BJ (cell line): ENCODE results near the gene UBTFL1. TPM values are rescaled to one million over a fixed set of nuclear protein-coding genes. Genes with fewer than 3 reads are reported as not detected.
"Not testable (repeated sequence)": the region's sequence is repeated elsewhere in the genome, so short reads cannot be mapped to it uniquely, and the experiment has no call there.

Experiments
- CTCF ChIA-PET: fragments of 350-600 bp; formaldehyde crosslinking; extraction: SDS; loops from one replicate; lab custom pipeline; 2021; ENCODE audit warnings: antibody characterized with exemption, inconsistent platforms; lab: Yijun Ruan, JAX
- POLR2A ChIA-PET: fragments of 300-600 bp; sonication (Branson Sonifier 250); formaldehyde crosslinking; extraction: SDS; loops from one replicate; lab custom pipeline; 2021; ENCODE audit warnings: antibody characterized with exemption; lab: Charles Lee
- DNase-seq: peaks from one replicate; pipeline ENCODE4 v3.0.0-alpha.2; 2011; ENCODE audit warnings: low read depth
- H3K27me3 ChIP-seq: 2 replicates; pipeline ENCODE4 v1.6.0; 2011; ENCODE audit warnings: low read length; ENCODE audit not compliant: control insufficient read depth, insufficient read depth
- H3K36me3 ChIP-seq: 2 replicates; pipeline ENCODE4 v1.5.1; 2011; ENCODE audit warnings: low read length; ENCODE audit not compliant: control insufficient read depth, insufficient read depth
- H3K4me3 ChIP-seq: 2 replicates; pipeline ENCODE4 v1.5.1; 2011; ENCODE audit warnings: low read depth, mild to moderate bottlenecking, control low read depth, low read length
- polyA minus RNA-seq: library from RNA; depleted of rRNA, polyadenylated mRNA; stranded (reverse); fragments of >200 nt; gene quantifications from 2 replicates; pipeline ENCODE4 v1.2.3, GENCODE V29; 2011; rRNA and poly(A)+ RNA removed
- polyA plus RNA-seq: library from polyadenylated mRNA; depleted of rRNA; stranded (reverse); fragments of >200 nt; gene quantifications from 2 replicates; pipeline ENCODE4 v1.2.3, GENCODE V29; 2011; rRNA removed
- TF ChIP-seq, protein P1 (sequence below): IDR thresholded peaks from 2 replicates; pipeline ENCODE4 v1.5.1; 2011; ENCODE audit warnings: low read depth, mild to moderate bottlenecking, control low read depth, inconsistent platforms, low read length, moderate library complexity; ENCODE audit not compliant: insufficient read depth

UBTFL1 gene, protein sequence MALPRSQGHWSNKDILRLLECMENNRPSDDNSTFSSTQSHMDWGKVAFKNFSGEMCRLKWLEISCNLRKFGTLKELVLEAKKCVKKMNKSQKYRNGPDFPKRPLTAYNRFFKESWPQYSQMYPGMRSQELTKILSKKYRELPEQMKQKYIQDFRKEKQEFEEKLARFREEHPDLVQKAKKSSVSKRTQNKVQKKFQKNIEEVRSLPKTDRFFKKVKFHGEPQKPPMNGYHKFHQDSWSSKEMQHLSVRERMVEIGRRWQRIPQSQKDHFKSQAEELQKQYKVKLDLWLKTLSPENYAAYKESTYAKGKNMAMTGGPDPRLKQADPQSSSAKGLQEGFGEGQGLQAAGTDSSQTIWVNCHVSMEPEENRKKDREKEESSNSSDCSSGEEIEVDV
- polyA plus RNA-seq (not detected in 2 replicates), polyA minus RNA-seq (not detected in 2 replicates)

DNA sequence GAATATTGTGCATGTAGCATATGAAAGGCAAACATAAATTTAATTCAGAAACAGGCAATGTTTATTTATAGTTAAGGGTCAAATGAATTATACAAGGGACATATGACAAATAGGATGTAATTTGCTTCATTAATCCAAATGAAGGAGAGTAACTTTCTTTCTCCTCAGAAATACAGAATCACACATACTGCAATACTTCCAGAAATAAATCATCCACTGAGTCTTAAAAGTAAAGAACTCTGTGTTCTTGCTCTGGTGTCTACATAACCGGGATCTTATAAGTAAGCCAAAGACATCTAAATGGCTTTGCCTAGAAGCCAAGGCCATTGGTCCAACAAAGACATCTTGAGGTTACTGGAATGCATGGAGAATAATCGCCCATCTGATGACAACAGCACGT lies at the start of gene UBTFL1:
Gene UBTFL1, plus strand, starts transcription at position 301 of the 400 bp plus-strand sequence. Its CDS starts 0 bp downstream, at position 301.
- H3K4me3 ChIP-seq, DNase-seq, CTCF ChIA-PET, H3K27me3 ChIP-seq, POLR2A ChIA-PET, H3K36me3 ChIP-seq: not testable (repeated sequence)

- H3K4me3 ChIP-seq, H3K27me3 ChIP-seq, CTCF ChIA-PET, H3K36me3 ChIP-seq, DNase-seq, POLR2A ChIA-PET: not testable (repeated sequence)
These were observed 34.0 kb upstream of the UBTFL1 start for GRCh38 chr11:90051591-90052209.

DNA sequence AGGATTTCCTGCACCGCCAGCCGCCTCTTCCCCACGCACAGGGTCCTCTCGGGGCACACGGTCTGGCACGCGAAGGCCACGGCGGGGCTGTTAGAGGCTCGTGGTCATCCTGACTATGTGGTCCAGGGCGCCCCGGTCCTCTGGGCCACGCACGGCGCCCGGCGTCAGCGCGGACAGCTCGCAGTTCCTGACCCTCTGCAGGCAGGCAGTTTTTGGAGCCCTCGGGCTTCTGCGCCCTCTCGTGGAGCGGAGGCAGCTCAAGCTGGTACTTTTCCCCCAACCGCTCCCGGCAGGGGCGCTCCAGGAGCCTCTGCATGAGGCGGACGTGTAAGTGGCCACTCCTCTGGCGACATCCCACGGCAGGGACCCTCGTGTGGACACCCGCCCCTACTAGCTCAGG lies 33.4 kb upstream of the UBTFL1 start:
- DNase-seq, H3K27me3 ChIP-seq, H3K4me3 ChIP-seq, POLR2A ChIA-PET, CTCF ChIA-PET, H3K36me3 ChIP-seq: not testable (repeated sequence)

DNA sequence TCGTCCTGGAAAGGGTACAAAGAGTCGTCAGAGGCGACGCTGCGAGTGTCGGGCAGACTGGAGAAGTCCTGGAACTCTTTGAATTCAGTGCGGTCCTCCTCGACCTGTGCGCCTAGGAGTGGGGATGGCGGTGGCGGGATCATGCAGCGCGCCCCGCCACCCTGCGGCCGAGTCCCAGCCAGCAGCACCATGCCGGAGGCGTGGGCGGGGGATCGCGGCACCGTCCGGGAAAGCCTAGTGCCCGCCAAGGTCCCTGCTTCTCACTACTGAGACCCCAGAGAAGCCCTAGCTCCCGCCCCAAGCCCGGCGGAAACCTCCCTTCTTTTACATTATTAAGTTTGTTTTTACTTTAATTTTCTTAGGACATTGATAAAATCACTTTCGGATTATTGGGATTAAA lies 32.2 kb upstream of the UBTFL1 start:
- DNase-seq, POLR2A ChIA-PET, H3K4me3 ChIP-seq, H3K27me3 ChIP-seq, CTCF ChIA-PET, H3K36me3 ChIP-seq: not testable (repeated sequence)

DNA sequence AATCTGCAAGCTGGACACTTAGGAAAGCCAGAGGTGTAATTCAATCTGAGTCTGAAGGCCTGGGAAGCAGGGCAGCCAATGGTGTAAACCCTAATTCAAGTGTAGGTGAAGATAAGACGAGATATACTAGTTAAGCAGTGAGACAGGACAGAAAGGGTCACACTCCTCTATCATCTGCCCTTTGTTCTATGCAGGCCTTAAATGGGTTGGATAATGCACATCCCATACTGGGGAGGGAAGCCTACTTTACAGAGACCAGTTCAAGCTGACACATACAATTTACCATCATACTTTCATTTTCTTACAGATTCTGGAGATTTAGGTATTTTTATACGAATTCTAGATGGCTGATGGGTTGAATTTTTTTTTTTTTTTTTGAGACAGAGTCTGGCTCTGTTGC lies 3.0 kb downstream of the UBTFL1 start:
- H3K4me3 ChIP-seq, CTCF ChIA-PET, H3K27me3 ChIP-seq, POLR2A ChIA-PET, DNase-seq, H3K36me3 ChIP-seq: not testable (repeated sequence)

GRCh38 chr11:90095230-90095924 lies 9.6 kb downstream of the UBTFL1 start:
- H3K27me3 ChIP-seq, H3K4me3 ChIP-seq, H3K36me3 ChIP-seq, CTCF ChIA-PET, DNase-seq, POLR2A ChIA-PET: not testable (repeated sequence)

DNA sequence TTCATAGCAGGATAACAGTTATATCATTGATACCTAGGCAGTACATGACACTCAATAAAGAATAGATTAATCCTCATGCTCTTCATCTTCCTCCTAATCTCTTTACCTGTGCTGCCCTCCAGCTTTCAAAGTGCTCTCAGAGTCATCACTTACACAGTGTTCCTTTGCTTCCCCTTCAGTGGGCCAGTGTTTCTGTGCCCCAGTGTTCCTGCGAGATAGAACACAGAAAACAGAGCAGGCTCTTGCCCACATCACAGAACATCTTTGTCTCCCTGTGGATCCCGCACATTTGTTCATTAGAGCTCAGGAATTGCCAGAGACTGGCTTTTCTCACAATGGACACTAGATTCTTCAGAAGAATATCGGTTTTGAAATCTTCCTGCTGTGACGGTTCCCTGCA lies 12.5 kb downstream of the UBTFL1 start:
- H3K36me3 ChIP-seq, DNase-seq, POLR2A ChIA-PET, H3K27me3 ChIP-seq, CTCF ChIA-PET, H3K4me3 ChIP-seq: not testable (repeated sequence)

DNA sequence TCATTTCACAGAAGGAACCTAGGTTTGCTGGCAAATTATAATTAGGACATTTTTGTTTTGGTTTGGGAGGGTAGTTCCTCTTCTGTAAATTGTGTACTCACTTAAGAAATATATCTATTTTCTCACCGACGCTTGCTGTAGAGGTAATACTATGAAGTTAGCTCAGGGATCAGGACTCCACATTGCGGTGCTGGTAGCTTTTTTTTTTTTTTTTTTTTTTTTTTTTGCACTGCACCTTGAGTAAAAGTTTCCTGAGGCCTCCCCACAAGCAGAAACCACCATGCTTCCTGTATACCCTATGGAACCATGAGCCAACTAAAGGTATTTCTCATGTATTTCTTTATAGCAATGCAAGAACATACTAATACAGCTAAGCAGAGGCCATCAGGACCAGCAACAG lies 14.7 kb downstream of the UBTFL1 start:
- CTCF ChIA-PET = no interaction called here
- H3K4me3 ChIP-seq = no peak overlapping the region
- DNase-seq = no peak
- no peaks in the 10 kb centered on the region for H3K36me3 ChIP-seq
- TF ChIP-seq, protein P1, sequence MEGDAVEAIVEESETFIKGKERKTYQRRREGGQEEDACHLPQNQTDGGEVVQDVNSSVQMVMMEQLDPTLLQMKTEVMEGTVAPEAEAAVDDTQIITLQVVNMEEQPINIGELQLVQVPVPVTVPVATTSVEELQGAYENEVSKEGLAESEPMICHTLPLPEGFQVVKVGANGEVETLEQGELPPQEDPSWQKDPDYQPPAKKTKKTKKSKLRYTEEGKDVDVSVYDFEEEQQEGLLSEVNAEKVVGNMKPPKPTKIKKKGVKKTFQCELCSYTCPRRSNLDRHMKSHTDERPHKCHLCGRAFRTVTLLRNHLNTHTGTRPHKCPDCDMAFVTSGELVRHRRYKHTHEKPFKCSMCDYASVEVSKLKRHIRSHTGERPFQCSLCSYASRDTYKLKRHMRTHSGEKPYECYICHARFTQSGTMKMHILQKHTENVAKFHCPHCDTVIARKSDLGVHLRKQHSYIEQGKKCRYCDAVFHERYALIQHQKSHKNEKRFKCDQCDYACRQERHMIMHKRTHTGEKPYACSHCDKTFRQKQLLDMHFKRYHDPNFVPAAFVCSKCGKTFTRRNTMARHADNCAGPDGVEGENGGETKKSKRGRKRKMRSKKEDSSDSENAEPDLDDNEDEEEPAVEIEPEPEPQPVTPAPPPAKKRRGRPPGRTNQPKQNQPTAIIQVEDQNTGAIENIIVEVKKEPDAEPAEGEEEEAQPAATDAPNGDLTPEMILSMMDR = no peak
- POLR2A ChIA-PET = no interaction called here
- H3K27me3 ChIP-seq = no peaks in the 10 kb centered on the region
